B cell (primary cell): ENCODE results near the gene CORO2B.

Experiments used
- EZH2 ChIP-seq: IDR thresholded peaks from 2 replicates; pipeline ENCODE4 v1.6.1; 2012; ENCODE audit warnings: borderline replicate concordance, low read depth, mild to moderate bottlenecking, moderate library complexity, low read length; ENCODE audit not compliant: insufficient read depth, poor library complexity, severe bottlenecking
- TF ChIP-seq, protein P1 (sequence below): fragments of 200-600 bp; IDR thresholded peaks from one replicate; pipeline ENCODE4 v1.8.0; 2022; ENCODE audit warnings: antibody characterized with exemption, mild to moderate bottlenecking

DNA sequence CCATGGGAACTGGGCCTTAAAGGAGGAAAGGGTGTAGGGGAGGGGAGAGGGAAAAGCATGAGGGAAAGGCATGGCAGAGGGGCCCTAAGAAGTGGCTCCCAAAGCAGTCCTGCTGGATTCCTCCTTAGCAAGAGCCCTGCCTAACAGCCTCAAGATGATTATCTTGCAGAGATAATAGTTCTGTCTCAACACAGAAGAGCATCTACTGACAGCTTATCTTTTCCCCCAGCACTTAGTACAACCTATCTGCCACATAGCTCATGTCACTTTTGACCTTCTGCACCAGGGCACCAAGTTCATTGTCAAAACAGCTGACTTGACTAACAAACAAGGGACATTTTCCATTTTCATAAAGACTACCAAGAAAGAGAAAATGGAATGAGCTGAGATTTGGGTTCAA, 155.6 kb downstream of the CORO2B start:
- TF ChIP-seq, protein P1, sequence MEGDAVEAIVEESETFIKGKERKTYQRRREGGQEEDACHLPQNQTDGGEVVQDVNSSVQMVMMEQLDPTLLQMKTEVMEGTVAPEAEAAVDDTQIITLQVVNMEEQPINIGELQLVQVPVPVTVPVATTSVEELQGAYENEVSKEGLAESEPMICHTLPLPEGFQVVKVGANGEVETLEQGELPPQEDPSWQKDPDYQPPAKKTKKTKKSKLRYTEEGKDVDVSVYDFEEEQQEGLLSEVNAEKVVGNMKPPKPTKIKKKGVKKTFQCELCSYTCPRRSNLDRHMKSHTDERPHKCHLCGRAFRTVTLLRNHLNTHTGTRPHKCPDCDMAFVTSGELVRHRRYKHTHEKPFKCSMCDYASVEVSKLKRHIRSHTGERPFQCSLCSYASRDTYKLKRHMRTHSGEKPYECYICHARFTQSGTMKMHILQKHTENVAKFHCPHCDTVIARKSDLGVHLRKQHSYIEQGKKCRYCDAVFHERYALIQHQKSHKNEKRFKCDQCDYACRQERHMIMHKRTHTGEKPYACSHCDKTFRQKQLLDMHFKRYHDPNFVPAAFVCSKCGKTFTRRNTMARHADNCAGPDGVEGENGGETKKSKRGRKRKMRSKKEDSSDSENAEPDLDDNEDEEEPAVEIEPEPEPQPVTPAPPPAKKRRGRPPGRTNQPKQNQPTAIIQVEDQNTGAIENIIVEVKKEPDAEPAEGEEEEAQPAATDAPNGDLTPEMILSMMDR = no peak
- no peak for TF ChIP-seq EZH2
